ENCODE measurements around the gene GOLPH3. TPM values are rescaled to one million over a fixed set of nuclear protein-coding genes. Genes with fewer than 3 reads are reported as not detected.
"Not testable (repeated sequence)": the region's sequence is repeated elsewhere in the genome, so short reads cannot be mapped to it uniquely, and the experiment has no call there.

Gene GOLPH3
- 82.4 TPM for polyA plus RNA-seq (2013, experiment 1 of 2; ENCODE audit: insufficient read length)
- polyA plus RNA-seq (2013, experiment 2 of 2; ENCODE audit: insufficient read length), result 88.0 TPM

- DNase-seq, result peak; percentile 93
Observed at GRCh38 chr5:32174011-32174870, at the start of gene GOLPH3. Gene GOLPH3, minus strand, starts transcription at chr5:32174319. Its CDS starts 285 bp downstream, at chr5:32174034.

GRCh38 chr5:32222723-32223470, 48.8 kb upstream of the GOLPH3 start:
- no peak for DNase-seq

- DNase-seq, result peak; percentile 30
Observed at GRCh38 chr5:32217886-32218396, 43.8 kb upstream of the GOLPH3 start.

GRCh38 chr5:32214344-32214743, 40.2 kb upstream of the GOLPH3 start:
- DNase-seq, result not testable (repeated sequence)

GRCh38 chr5:32210151-32210550, 36.0 kb upstream of the GOLPH3 start:
- no peak for DNase-seq

- DNase-seq, result not testable (repeated sequence)
Observed at GRCh38 chr5:32208837-32209236, 34.7 kb upstream of the GOLPH3 start.

GRCh38 chr5:32207355-32207634, 33.2 kb upstream of the GOLPH3 start:
- DNase-seq, result no peak

GRCh38 chr5:32206509-32207354, 32.6 kb upstream of the GOLPH3 start:
- DNase-seq, result no peak

- no peak for DNase-seq
Observed at GRCh38 chr5:32206053-32206452, 31.9 kb upstream of the GOLPH3 start.

GRCh38 chr5:32202394-32202793, 28.3 kb upstream of the GOLPH3 start:
- DNase-seq, result peak; percentile 69

- DNase-seq, result no peak
Observed at GRCh38 chr5:32201122-32201753, 27.1 kb upstream of the GOLPH3 start.

- DNase-seq, result no peak
Observed at GRCh38 chr5:32197032-32197431, 22.9 kb upstream of the GOLPH3 start.

GRCh38 chr5:32195265-32195664, 21.1 kb upstream of the GOLPH3 start:
- DNase-seq, result no peak

GRCh38 chr5:32193591-32193990, 19.5 kb upstream of the GOLPH3 start:
- peak; percentile 91 for DNase-seq

GRCh38 chr5:32190095-32190494, 16.0 kb upstream of the GOLPH3 start:
- peak; percentile 93 for DNase-seq

GRCh38 chr5:32187675-32188074, 13.6 kb upstream of the GOLPH3 start:
- no peak for DNase-seq

GRCh38 chr5:32182463-32183063, 8.4 kb upstream of the GOLPH3 start:
- DNase-seq, result no peak

- peak; percentile 69 for DNase-seq
Observed at GRCh38 chr5:32173267-32174010, 680 bp downstream of the GOLPH3 start.

- DNase-seq, result no peak
Observed at GRCh38 chr5:32172923-32173266, 1.2 kb downstream of the GOLPH3 start.

- DNase-seq, result not testable (repeated sequence)
Observed at GRCh38 chr5:32172186-32172911, 1.8 kb downstream of the GOLPH3 start.

Measured in fibroblast of skin of scalp (primary cell).